Measurements from ENCODE around the gene IL36G.

Gene IL36G

DNA sequence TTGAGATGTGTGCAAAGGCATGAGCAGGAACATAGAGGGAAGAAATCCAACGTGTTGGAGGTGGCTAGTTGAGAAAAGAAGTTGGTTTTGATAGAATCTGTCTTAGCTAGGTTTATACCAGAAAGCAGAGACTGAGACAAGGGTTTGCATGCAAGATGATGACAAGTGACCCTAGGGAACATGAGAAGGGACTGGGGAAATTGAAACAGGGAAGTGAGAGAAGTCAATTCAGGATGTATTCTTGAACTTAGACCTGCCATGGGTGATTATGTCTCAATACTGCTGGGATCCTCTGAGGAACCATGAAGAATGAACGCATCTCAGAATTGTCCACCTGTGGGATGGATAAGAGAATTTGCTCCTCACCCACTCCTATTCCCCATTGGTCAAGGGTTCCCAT, 47.9 kb downstream of the IL36G start:
- DNase-seq = no peak

DNA sequence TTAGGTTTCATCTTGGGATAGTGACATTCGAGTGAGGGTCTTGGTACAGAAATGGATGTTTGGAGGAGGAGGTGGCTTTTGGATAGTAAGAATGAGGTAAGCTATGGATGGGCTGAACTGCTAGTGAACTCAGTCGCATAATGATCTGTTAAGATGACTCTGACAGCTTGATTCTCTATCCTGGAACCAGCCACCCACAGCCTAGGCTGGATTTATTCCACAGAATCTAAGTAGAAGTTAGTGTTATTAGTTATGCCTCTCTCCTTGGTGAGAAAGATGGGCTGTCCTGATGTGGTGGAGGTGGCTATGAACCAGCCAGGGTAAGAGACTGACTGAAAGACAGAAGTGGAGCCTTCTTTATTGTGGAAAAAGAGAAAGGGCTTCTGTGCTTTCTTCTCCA, 49.9 kb downstream of the IL36G start:
- no peak for DNase-seq

DNA sequence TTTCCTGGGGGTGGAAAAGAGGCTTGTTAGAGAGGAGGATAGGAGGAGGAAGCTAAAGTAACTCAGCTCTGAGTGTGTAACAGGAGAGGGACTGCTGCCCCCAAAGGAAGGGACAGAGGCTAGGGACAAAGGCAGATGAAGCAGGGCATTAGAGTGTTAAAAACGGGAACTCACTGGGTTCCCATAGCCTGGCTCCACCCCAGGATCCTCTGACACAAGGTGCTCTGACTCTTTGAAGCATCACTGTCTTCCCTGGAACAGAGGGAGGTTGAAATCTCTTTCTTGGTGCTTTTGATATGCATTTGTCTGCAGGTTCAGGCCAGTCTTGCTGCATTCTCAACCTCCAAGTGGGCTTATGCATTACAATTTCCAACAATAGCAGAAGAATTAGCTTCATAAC, 50.3 kb downstream of the IL36G start:
- no peak for DNase-seq

DNA sequence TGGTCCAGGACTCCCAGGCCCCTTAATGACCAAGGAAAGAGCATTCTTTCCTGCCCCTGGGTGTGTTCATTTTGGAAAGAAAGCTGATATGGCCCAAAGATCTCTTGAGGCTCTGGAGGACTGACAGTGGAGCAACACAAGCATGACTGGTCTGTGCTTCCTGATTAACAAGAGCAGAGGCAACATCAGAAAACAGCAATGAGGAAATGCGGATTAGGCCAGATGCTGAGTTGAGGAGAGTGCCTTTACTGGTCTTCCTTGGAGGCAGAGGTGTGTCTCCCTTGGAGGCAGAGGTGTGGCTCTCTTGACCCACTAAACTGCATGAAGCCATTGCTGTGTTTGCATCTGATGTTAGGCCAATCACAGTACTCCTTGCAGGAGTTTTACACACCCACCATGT, 54.9 kb downstream of the IL36G start:
- no peak for DNase-seq

DNA sequence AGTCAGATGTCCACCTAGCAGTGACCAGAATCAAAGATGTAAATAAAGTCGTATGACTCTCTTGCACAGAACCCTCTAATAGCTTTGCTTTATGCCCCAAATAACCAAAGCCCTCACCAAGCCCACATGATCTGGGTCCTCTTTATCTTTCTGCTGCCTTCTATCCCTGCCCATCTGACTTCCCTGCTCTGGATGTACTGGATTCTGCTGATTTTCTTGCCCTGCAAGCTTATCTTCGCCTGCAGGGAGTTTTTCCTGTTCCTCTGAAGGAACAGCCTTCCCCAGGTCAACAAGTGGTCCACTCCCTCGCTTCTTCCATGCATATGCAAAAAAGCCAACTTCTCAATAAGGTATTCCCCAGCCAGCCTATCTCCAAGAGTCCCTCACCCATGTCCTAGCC, 56.2 kb downstream of the IL36G start:
- no peak for DNase-seq

Measured in retina (tissue), 1 donor.